HCT116 (cell line): ENCODE measurements around the gene APOL6.
"Not testable (repeated sequence)": the region's sequence is repeated elsewhere in the genome, so short reads cannot be mapped to it uniquely, and the experiment has no call there.

ENCODE experiments used
- EGR1 ChIP-seq: IDR thresholded peaks from 2 replicates; pipeline ENCODE4 v1.6.1; 2012; ENCODE audit warnings: low read depth
- EZH2 ChIP-seq: fragments of 200-600 bp; sonication (generic); IDR thresholded peaks from 2 replicates; pipeline ENCODE4 v1.6.1; 2017; ENCODE audit warnings: antibody characterized with exemption, mixed run types
- JUND ChIP-seq: IDR thresholded peaks from 2 replicates; pipeline ENCODE4 v1.6.1; 2012
- POLR2A ChIP-seq: IDR thresholded peaks from 2 replicates; pipeline ENCODE4 v1.7.0; 2011; ENCODE audit warnings: borderline replicate concordance; ENCODE audit not compliant: insufficient read depth, insufficient read length; ENCODE audit errors: extremely low read depth
- POLR2AphosphoS5 ChIP-seq: IDR thresholded peaks from 2 replicates; pipeline ENCODE4 v1.6.1; 2011; ENCODE audit warnings: mild to moderate bottlenecking, low read depth, low read length, moderate library complexity
- SP1 ChIP-seq: IDR thresholded peaks from 2 replicates; pipeline ENCODE4 v1.6.1; 2012; ENCODE audit warnings: low read depth
- SRF ChIP-seq: IDR thresholded peaks from 2 replicates; pipeline ENCODE4 v1.6.1; 2012; ENCODE audit warnings: low read depth
- TCF7L2 ChIP-seq: IDR thresholded peaks from 2 replicates; pipeline ENCODE4 v1.7.0; 2011; ENCODE audit warnings: borderline replicate concordance, inconsistent platforms; ENCODE audit not compliant: insufficient read depth, insufficient read length; ENCODE audit errors: extremely low read depth
- TF ChIP-seq, protein P1 (sequence below), 3 experiments: fragments of 200-600 bp in 1 of 3; sonication (generic) in 1 of 3; IDR thresholded peaks in 2 of 3; conservative IDR thresholded peaks in 1 of 3; 2 replicates each; pipeline ENCODE4 v1.5.1; 2012 to 2017; ENCODE audit warnings: low read depth in 2 of 3, low read length in 2 of 3, antibody characterized with exemption in 1 of 3, borderline replicate concordance in 1 of 3, control low read depth in 1 of 3, mild to moderate bottlenecking in 1 of 3, mixed read lengths in 1 of 3, mixed run types in 1 of 3, moderate library complexity in 1 of 3; ENCODE audit not compliant: insufficient read depth in 1 of 3
- TF ChIP-seq, protein P2 (sequence below): IDR thresholded peaks from 2 replicates; pipeline ENCODE4 v1.6.1; 2012
- TF ChIP-seq, protein P3 (sequence below): IDR thresholded peaks from 2 replicates; pipeline ENCODE4 v1.6.1; 2012; ENCODE audit warnings: low read depth
- TF ChIP-seq, protein P4 (sequence below): IDR thresholded peaks from 2 replicates; pipeline ENCODE4 v1.6.1; 2012

DNA sequence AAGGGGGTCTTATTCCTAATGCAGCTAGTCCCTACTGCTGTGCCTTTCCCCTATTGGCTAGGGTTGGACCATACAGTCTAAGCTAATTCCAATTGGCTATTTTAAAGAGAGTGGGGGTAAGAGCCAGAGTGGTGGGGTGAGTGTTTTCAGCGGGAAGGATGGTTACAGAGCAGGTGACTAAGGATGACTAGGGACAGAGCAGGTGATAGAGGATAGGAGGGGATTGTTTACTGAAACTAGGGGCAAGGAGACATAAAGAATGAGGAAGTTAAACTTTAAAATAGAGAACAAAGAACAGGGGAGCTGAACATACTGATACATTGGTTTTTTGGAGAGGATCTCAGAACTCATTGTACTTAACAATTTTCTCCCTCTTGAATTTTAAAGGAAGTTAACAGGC lies 27.8 kb downstream of the APOL6 start:
- TF ChIP-seq POLR2AphosphoS5, EZH2, SRF, TCF7L2, POLR2A, SP1, EGR1, JUND: not testable (repeated sequence)
- TF ChIP-seq, protein P1, sequence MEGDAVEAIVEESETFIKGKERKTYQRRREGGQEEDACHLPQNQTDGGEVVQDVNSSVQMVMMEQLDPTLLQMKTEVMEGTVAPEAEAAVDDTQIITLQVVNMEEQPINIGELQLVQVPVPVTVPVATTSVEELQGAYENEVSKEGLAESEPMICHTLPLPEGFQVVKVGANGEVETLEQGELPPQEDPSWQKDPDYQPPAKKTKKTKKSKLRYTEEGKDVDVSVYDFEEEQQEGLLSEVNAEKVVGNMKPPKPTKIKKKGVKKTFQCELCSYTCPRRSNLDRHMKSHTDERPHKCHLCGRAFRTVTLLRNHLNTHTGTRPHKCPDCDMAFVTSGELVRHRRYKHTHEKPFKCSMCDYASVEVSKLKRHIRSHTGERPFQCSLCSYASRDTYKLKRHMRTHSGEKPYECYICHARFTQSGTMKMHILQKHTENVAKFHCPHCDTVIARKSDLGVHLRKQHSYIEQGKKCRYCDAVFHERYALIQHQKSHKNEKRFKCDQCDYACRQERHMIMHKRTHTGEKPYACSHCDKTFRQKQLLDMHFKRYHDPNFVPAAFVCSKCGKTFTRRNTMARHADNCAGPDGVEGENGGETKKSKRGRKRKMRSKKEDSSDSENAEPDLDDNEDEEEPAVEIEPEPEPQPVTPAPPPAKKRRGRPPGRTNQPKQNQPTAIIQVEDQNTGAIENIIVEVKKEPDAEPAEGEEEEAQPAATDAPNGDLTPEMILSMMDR (IDR thresholded peaks at IDR 0.05 in 2 of 3, conservative IDR thresholded peaks at IDR 0.05 in 1 of 3; ENCODE audit: borderline replicate concordance in 1 of 3, insufficient read depth in 1 of 3, low read depth in 2 of 3, low read length in 2 of 3) = not testable (repeated sequence)
- TF ChIP-seq, protein P2, sequence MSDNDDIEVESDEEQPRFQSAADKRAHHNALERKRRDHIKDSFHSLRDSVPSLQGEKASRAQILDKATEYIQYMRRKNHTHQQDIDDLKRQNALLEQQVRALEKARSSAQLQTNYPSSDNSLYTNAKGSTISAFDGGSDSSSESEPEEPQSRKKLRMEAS = not testable (repeated sequence)
- TF ChIP-seq, protein P3, sequence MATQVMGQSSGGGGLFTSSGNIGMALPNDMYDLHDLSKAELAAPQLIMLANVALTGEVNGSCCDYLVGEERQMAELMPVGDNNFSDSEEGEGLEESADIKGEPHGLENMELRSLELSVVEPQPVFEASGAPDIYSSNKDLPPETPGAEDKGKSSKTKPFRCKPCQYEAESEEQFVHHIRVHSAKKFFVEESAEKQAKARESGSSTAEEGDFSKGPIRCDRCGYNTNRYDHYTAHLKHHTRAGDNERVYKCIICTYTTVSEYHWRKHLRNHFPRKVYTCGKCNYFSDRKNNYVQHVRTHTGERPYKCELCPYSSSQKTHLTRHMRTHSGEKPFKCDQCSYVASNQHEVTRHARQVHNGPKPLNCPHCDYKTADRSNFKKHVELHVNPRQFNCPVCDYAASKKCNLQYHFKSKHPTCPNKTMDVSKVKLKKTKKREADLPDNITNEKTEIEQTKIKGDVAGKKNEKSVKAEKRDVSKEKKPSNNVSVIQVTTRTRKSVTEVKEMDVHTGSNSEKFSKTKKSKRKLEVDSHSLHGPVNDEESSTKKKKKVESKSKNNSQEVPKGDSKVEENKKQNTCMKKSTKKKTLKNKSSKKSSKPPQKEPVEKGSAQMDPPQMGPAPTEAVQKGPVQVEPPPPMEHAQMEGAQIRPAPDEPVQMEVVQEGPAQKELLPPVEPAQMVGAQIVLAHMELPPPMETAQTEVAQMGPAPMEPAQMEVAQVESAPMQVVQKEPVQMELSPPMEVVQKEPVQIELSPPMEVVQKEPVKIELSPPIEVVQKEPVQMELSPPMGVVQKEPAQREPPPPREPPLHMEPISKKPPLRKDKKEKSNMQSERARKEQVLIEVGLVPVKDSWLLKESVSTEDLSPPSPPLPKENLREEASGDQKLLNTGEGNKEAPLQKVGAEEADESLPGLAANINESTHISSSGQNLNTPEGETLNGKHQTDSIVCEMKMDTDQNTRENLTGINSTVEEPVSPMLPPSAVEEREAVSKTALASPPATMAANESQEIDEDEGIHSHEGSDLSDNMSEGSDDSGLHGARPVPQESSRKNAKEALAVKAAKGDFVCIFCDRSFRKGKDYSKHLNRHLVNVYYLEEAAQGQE = not testable (repeated sequence)
- TF ChIP-seq, protein P4, sequence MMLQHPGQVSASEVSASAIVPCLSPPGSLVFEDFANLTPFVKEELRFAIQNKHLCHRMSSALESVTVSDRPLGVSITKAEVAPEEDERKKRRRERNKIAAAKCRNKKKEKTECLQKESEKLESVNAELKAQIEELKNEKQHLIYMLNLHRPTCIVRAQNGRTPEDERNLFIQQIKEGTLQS = not testable (repeated sequence)
